ENCODE results near the gene GLRA3.

- TF ChIP-seq, protein P1, sequence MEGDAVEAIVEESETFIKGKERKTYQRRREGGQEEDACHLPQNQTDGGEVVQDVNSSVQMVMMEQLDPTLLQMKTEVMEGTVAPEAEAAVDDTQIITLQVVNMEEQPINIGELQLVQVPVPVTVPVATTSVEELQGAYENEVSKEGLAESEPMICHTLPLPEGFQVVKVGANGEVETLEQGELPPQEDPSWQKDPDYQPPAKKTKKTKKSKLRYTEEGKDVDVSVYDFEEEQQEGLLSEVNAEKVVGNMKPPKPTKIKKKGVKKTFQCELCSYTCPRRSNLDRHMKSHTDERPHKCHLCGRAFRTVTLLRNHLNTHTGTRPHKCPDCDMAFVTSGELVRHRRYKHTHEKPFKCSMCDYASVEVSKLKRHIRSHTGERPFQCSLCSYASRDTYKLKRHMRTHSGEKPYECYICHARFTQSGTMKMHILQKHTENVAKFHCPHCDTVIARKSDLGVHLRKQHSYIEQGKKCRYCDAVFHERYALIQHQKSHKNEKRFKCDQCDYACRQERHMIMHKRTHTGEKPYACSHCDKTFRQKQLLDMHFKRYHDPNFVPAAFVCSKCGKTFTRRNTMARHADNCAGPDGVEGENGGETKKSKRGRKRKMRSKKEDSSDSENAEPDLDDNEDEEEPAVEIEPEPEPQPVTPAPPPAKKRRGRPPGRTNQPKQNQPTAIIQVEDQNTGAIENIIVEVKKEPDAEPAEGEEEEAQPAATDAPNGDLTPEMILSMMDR (IDR thresholded peaks at IDR 0.05) = no peak
- TF ChIP-seq POLR2AphosphoS5 (IDR thresholded peaks at IDR 0.05) (no peak), POLR2A (IDR thresholded peaks at IDR 0.05) (no peak), EP300 (IDR thresholded peaks at IDR 0.05) (no peak)
These were observed 201.6 kb downstream of the GLRA3 start for GRCh38 chr4:174627473-174627872.
